HEK293 (cell line): ENCODE measurements around the gene FOXRED2.

Experiments
- CTCF ChIA-PET: fragments of 350-600 bp; formaldehyde crosslinking; extraction: SDS; loops from one replicate; lab custom pipeline; 2021; ENCODE audit warnings: antibody characterized with exemption; lab: Yijun Ruan, JAX
- POLR2A ChIA-PET: fragments of 300-600 bp; formaldehyde crosslinking; extraction: SDS; loops from one replicate; lab custom pipeline; 2020; ENCODE audit warnings: antibody characterized with exemption, inconsistent platforms; lab: Yijun Ruan, JAX
- H3K27ac ChIP-seq: fragments of 200-500 bp; sonication (Bioruptor generic); 2 replicates; pipeline ENCODE4 v1.5.1; 2014; ENCODE audit warnings: low read depth, low read length, control low read depth, inconsistent platforms; ENCODE audit errors: extremely low read depth
- H3K36me3 ChIP-seq, 2 experiments: fragments of 200-500 bp in 1 of 2; sonication (Bioruptor generic) in 1 of 2; 1 replicate in 1 of 2; 2 replicates in 1 of 2; pipeline ENCODE4 v1.5.1; 2014 to 2017; ENCODE audit warnings: inconsistent platforms in 2 of 2, low read length in 2 of 2; ENCODE audit not compliant: control insufficient read depth in 2 of 2, insufficient read depth in 1 of 2
- H3K4me1 ChIP-seq: fragments of 200-500 bp; sonication (Bioruptor generic); 2 replicates; pipeline ENCODE4 v1.5.1; 2014; ENCODE audit warnings: mild to moderate bottlenecking, low read length, inconsistent platforms; ENCODE audit not compliant: control insufficient read depth, insufficient read depth
- H3K4me3 ChIP-seq: 2 replicates; pipeline ENCODE4 v1.5.1; 2011; ENCODE audit warnings: low read depth, mild to moderate bottlenecking, control low read depth, low read length, moderate library complexity
- H3K9me3 ChIP-seq: fragments of 200-500 bp; sonication (Bioruptor generic); 2 replicates; pipeline ENCODE4 v1.5.1; 2014; ENCODE audit warnings: low read depth, low read length, inconsistent platforms; ENCODE audit not compliant: control insufficient read depth, insufficient read depth
- BCL11B ChIP-seq: fragments of 450-650 bp; formaldehyde crosslinking; IDR thresholded peaks from 2 replicates; pipeline ENCODE4 v1.5.1; 2016; ENCODE audit warnings: low read depth, missing biosample characterization, missing genetic modification characterization
- GLI2 ChIP-seq: fragments of 450-650 bp; formaldehyde crosslinking; IDR thresholded peaks from 2 replicates; pipeline ENCODE4; 2017; ENCODE audit warnings: missing biosample characterization, missing genetic modification characterization, low read depth, borderline replicate concordance
- KLF16 ChIP-seq: fragments of 450-650 bp; formaldehyde crosslinking; IDR thresholded peaks from 2 replicates; pipeline ENCODE4 v1.5.1; 2017; ENCODE audit warnings: missing biosample characterization, missing genetic modification characterization
- KLF17 ChIP-seq: fragments of 450-650 bp; formaldehyde crosslinking; IDR thresholded peaks from 2 replicates; pipeline ENCODE4 v1.5.1; 2016; ENCODE audit warnings: missing biosample characterization, missing genetic modification characterization
- OSR2 ChIP-seq: fragments of 450-650 bp; formaldehyde crosslinking; IDR thresholded peaks from 2 replicates; pipeline ENCODE4 v1.5.1; 2016; ENCODE audit warnings: missing biosample characterization, missing genetic modification characterization
- SP2 ChIP-seq: fragments of 450-650 bp; formaldehyde crosslinking; IDR thresholded peaks from 2 replicates; pipeline ENCODE4 v1.5.1; 2016; ENCODE audit warnings: missing biosample characterization, missing genetic modification characterization
- WT1 ChIP-seq: fragments of 450-650 bp; formaldehyde crosslinking; IDR thresholded peaks from 2 replicates; pipeline ENCODE4 v1.5.1; 2016; ENCODE audit warnings: missing biosample characterization, missing genetic modification characterization
- ZBTB10 ChIP-seq: fragments of 450-650 bp; formaldehyde crosslinking; IDR thresholded peaks from 2 replicates; pipeline ENCODE4 v1.5.1; 2016; ENCODE audit warnings: missing biosample characterization, missing genetic modification characterization
- ZBTB17 ChIP-seq: fragments of 450-650 bp; formaldehyde crosslinking; IDR thresholded peaks from 2 replicates; pipeline ENCODE4 v1.5.1; 2016; ENCODE audit warnings: missing biosample characterization, missing genetic modification characterization
- ZFP37 ChIP-seq: fragments of 450-650 bp; formaldehyde crosslinking; IDR thresholded peaks from 2 replicates; pipeline ENCODE4 v1.5.1; 2016; ENCODE audit warnings: missing biosample characterization, missing genetic modification characterization
- ZFP41 ChIP-seq: fragments of 450-650 bp; formaldehyde crosslinking; IDR thresholded peaks from 2 replicates; pipeline ENCODE4 v1.5.1; 2016; ENCODE audit warnings: missing biosample characterization, missing genetic modification characterization, borderline replicate concordance
- ZNF112 ChIP-seq: fragments of 450-650 bp; formaldehyde crosslinking; IDR thresholded peaks from 2 replicates; pipeline ENCODE4 v1.5.0; 2017; ENCODE audit warnings: missing biosample characterization, missing genetic modification characterization
- ZNF114 ChIP-seq: fragments of 450-650 bp; formaldehyde crosslinking; IDR thresholded peaks from 2 replicates; pipeline ENCODE4 v1.5.0; 2017; ENCODE audit warnings: missing biosample characterization, missing genetic modification characterization
- ZNF121 ChIP-seq: fragments of 450-650 bp; formaldehyde crosslinking; IDR thresholded peaks from 2 replicates; pipeline ENCODE4 v1.5.1; 2016; ENCODE audit warnings: missing biosample characterization, missing genetic modification characterization
- ZNF138 ChIP-seq: fragments of 450-650 bp; formaldehyde crosslinking; IDR thresholded peaks from 2 replicates; pipeline ENCODE4 v1.5.1; 2016; ENCODE audit warnings: missing biosample characterization, missing genetic modification characterization, borderline replicate concordance
- ZNF184 ChIP-seq: fragments of 450-650 bp; IDR thresholded peaks from 2 replicates; pipeline ENCODE4 v1.5.1; 2018; ENCODE audit warnings: missing biosample characterization, mild to moderate bottlenecking, missing genetic modification characterization
- ZNF214 ChIP-seq: fragments of 450-650 bp; formaldehyde crosslinking; IDR thresholded peaks from 2 replicates; pipeline ENCODE4 v1.5.1; 2017; ENCODE audit warnings: missing biosample characterization, mild to moderate bottlenecking, missing genetic modification characterization, borderline replicate concordance
- ZNF221 ChIP-seq: fragments of 450-650 bp; formaldehyde crosslinking; IDR thresholded peaks from 2 replicates; pipeline ENCODE4 v1.5.1; 2017; ENCODE audit warnings: missing biosample characterization, missing genetic modification characterization, borderline replicate concordance
- ZNF23 ChIP-seq: fragments of 450-650 bp; formaldehyde crosslinking; IDR thresholded peaks from 2 replicates; pipeline ENCODE4 v1.5.1; 2016; ENCODE audit warnings: missing biosample characterization, missing genetic modification characterization, borderline replicate concordance
- ZNF311 ChIP-seq: fragments of 450-650 bp; formaldehyde crosslinking; IDR thresholded peaks from 2 replicates; pipeline ENCODE4 v1.5.1; 2017; ENCODE audit warnings: missing biosample characterization, missing genetic modification characterization, borderline replicate concordance
- ZNF350 ChIP-seq: fragments of 450-650 bp; formaldehyde crosslinking; IDR thresholded peaks from 2 replicates; pipeline ENCODE4 v1.5.0; 2017; ENCODE audit warnings: missing biosample characterization, mild to moderate bottlenecking, missing genetic modification characterization
- ZNF398 ChIP-seq: fragments of 450-650 bp; formaldehyde crosslinking; IDR thresholded peaks from 2 replicates; pipeline ENCODE4 v1.5.1; 2017; ENCODE audit warnings: missing biosample characterization, missing genetic modification characterization
- ZNF416 ChIP-seq: fragments of 450-650 bp; formaldehyde crosslinking; IDR thresholded peaks from 2 replicates; pipeline ENCODE4 v1.5.1; 2016; ENCODE audit warnings: missing biosample characterization, missing genetic modification characterization
- ZNF571 ChIP-seq: fragments of 450-650 bp; formaldehyde crosslinking; IDR thresholded peaks from 2 replicates; pipeline ENCODE4 v1.5.0; 2017; ENCODE audit warnings: missing biosample characterization, missing genetic modification characterization
- ZNF600 ChIP-seq: fragments of 450-650 bp; formaldehyde crosslinking; IDR thresholded peaks from 2 replicates; pipeline ENCODE4 v1.5.1; 2016; ENCODE audit warnings: missing biosample characterization, missing genetic modification characterization
- ZNF747 ChIP-seq: fragments of 450-650 bp; formaldehyde crosslinking; IDR thresholded peaks from 2 replicates; pipeline ENCODE4 v1.5.1; 2016; ENCODE audit warnings: missing biosample characterization, missing genetic modification characterization
- ZNF76 ChIP-seq: fragments of 450-650 bp; formaldehyde crosslinking; IDR thresholded peaks from 2 replicates; pipeline ENCODE4; 2016; ENCODE audit warnings: low read depth, missing biosample characterization, missing genetic modification characterization, borderline replicate concordance
- ZNF785 ChIP-seq: fragments of 450-650 bp; formaldehyde crosslinking; IDR thresholded peaks from 2 replicates; pipeline ENCODE4 v1.5.1; 2016; ENCODE audit warnings: missing biosample characterization, missing genetic modification characterization
- ZNF791 ChIP-seq: fragments of 450-650 bp; formaldehyde crosslinking; IDR thresholded peaks from 2 replicates; pipeline ENCODE4 v1.5.1; 2016; ENCODE audit warnings: missing biosample characterization, missing genetic modification characterization
- ZNF837 ChIP-seq: fragments of 450-650 bp; formaldehyde crosslinking; IDR thresholded peaks from 2 replicates; pipeline ENCODE4 v1.5.1; 2016; ENCODE audit warnings: missing biosample characterization, missing genetic modification characterization
- ZSCAN23 ChIP-seq: fragments of 450-650 bp; formaldehyde crosslinking; IDR thresholded peaks from 2 replicates; pipeline ENCODE4 v1.5.1; 2016; ENCODE audit warnings: missing biosample characterization, missing genetic modification characterization
- ZXDB ChIP-seq: fragments of 450-650 bp; formaldehyde crosslinking; IDR thresholded peaks from 2 replicates; pipeline ENCODE4 v1.5.1; 2016; ENCODE audit warnings: missing biosample characterization, missing genetic modification characterization
- TF ChIP-seq, protein P1 (sequence below): fragments of 450-650 bp; formaldehyde crosslinking; optimal IDR thresholded peaks from 2 replicates; pipeline ENCODE3; 2016; ENCODE audit warnings: missing biosample characterization, mild to moderate bottlenecking, missing genetic modification characterization

Gene FOXRED2

GRCh38 chr22:36445158-36445668, 61.6 kb downstream of the FOXRED2 start (continued):
- TF ChIP-seq ZBTB17 = peak; percentile 97
- no peak for TF ChIP-seq BCL11B (tag by site-specific recombination)
- TF ChIP-seq KLF16 (tag by site-specific recombination) = no peak
- no peak for TF ChIP-seq ZNF350
- TF ChIP-seq ZNF311 (tag by site-specific recombination) = no peak
- no peak for TF ChIP-seq ZNF214 (tag by site-specific recombination)
- no peak for TF ChIP-seq ZNF138
- TF ChIP-seq ZFP37 = no peak
- TF ChIP-seq, protein P1, sequence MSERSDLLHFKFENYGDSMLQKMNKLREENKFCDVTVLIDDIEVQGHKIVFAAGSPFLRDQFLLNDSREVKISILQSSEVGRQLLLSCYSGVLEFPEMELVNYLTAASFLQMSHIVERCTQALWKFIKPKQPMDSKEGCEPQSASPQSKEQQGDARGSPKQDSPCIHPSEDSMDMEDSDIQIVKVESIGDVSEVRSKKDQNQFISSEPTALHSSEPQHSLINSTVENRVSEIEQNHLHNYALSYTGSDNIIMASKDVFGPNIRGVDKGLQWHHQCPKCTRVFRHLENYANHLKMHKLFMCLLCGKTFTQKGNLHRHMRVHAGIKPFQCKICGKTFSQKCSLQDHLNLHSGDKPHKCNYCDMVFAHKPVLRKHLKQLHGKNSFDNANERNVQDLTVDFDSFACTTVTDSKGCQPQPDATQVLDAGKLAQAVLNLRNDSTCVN (tag by site-specific recombination) = no peak
- no peak for TF ChIP-seq ZNF571
- no peak for TF ChIP-seq ZNF747 (tag by site-specific recombination)
- TF ChIP-seq ZNF791 (tag by site-specific recombination) = no peak
- TF ChIP-seq ZNF112 (tag by site-specific recombination) = no peak
- no peak for TF ChIP-seq ZBTB10 (tag by site-specific recombination)
- no peak for TF ChIP-seq GLI2 (tag by site-specific recombination)
- TF ChIP-seq ZNF837 (tag by site-specific recombination) = no peak
- peak; percentile 68 for TF ChIP-seq ZNF600 (tag by site-specific recombination)

DNA sequence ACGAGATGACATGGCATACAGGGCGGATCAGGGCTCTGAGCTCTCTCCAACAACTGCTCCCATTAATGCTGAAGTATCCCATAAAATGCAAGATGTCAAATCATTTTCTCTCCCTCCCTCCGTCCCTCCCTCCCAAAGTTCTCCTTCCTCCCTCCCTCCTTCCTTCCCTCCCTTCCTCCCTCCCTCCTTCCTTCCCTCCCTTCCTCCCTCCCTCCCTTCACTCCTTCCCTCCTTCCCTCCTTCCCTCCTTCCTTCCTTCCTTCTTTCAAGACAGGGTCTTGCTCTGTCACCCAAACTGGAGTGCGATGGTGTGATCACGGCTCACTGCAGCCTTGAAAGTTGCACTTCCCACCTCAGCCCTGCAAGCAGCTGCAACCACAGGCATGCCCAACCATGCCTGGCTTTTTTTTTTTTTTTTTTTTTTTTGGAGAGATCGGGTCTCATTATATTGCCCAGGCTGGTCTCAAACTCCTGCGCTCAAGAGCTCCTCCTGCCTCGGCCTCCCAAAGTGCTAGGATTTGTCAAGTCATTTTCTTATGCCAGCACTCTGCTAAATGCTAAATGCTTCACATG, 63.6 kb downstream of the FOXRED2 start:
- no peaks in the 10 kb centered on the region for H3K4me1 ChIP-seq
- H3K9me3 ChIP-seq = no peaks in the 10 kb centered on the region
- ChIA-PET CTCF (interaction anchor here (1.1 kb wide), 1 partner anchor 141 kb away, joined by 3 read pairs; no protein-coding TSS in a partner anchor), POLR2A (interaction anchor here (1.0 to 1.1 kb wide), 2 partner anchors 8 to 55 kb away, joined by 3 to 4 read pairs; partner anchors contain the start of gene MYH9)
- no peaks in the 10 kb centered on the region for H3K36me3 ChIP-seq
- no peak overlapping the region for H3K27ac ChIP-seq
- H3K4me3 ChIP-seq = no peak overlapping the region
- TF ChIP-seq ZNF214 (tag by site-specific recombination) (no peak), ZNF416 (tag by site-specific recombination) (no peak), ZNF121 (tag by site-specific recombination) (no peak), ZNF221 (tag by site-specific recombination) (no peak), ZSCAN23 (tag by site-specific recombination) (no peak), ZFP41 (no peak), KLF17 (tag by site-specific recombination) (0 out of 2 replicates have a peak, but pooled peaks have one; percentile 23), WT1 (tag by site-specific recombination) (peak; percentile 62; the same call in 1 of the 2 replicates), ZNF785 (tag by site-specific recombination) (no peak), ZNF23 (tag by site-specific recombination) (no peak), ZXDB (tag by site-specific recombination) (no peak), SP2 (tag by site-specific recombination) (0 out of 2 replicates have a peak, but pooled peaks have one; percentile 27), ZNF398 (tag by site-specific recombination) (peak; percentile 66), ZNF184 (tag by site-specific recombination) (no peak), ZNF114 (tag by site-specific recombination) (no peak), ZNF76 (tag by site-specific recombination) (no peak), OSR2 (tag by site-specific recombination) (no peak)
